H9 (cell line): Measurements from ENCODE around the gene TRPM4. TPM values are rescaled to one million over a fixed set of nuclear protein-coding genes. Genes with fewer than 3 reads are reported as not detected.

Experiments used
- DNase-seq: peaks from one replicate; pipeline ENCODE4 v3.0.0-alpha.2; 2017
- H2AFZ ChIP-seq: one replicate; pipeline ENCODE4 v1.6.1; 2013; ENCODE audit warnings: mild to moderate bottlenecking, low read length, control low read depth, moderate library complexity
- H2AK5ac ChIP-seq: 2 replicates; pipeline ENCODE4 v1.6.1; 2013; ENCODE audit warnings: low read length, control low read depth, mixed read lengths; ENCODE audit not compliant: insufficient read length
- H2BK120ac ChIP-seq: one replicate; pipeline ENCODE4 v1.6.1; 2013; ENCODE audit warnings: low read depth, mild to moderate bottlenecking, low read length, control low read depth, inconsistent platforms; ENCODE audit not compliant: poor library complexity, severe bottlenecking
- H2BK12ac ChIP-seq: 2 replicates; pipeline ENCODE4 v1.6.1; 2013; ENCODE audit warnings: low read length, control low read depth, mixed read lengths, low read depth; ENCODE audit not compliant: insufficient read length
- H2BK15ac ChIP-seq: 2 replicates; pipeline ENCODE4 v1.6.1; 2013; ENCODE audit warnings: low read depth, low read length, control low read depth
- H2BK20ac ChIP-seq: one replicate; pipeline ENCODE4 v1.6.1; 2013; ENCODE audit warnings: low read depth, mild to moderate bottlenecking, low read length, control low read depth, inconsistent platforms; ENCODE audit not compliant: poor library complexity, severe bottlenecking
- H2BK5ac ChIP-seq: 2 replicates; pipeline ENCODE4 v1.6.1; 2013; ENCODE audit warnings: low read length, control low read depth, mixed read lengths; ENCODE audit not compliant: insufficient read length
- H3K14ac ChIP-seq: 2 replicates; pipeline ENCODE4 v1.6.1; 2013; ENCODE audit warnings: low read length, control low read depth; ENCODE audit not compliant: insufficient read depth
- H3K18ac ChIP-seq: 2 replicates; pipeline ENCODE4 v1.6.1; 2013; ENCODE audit warnings: low read depth, mild to moderate bottlenecking, mixed read lengths, low read length, control low read depth; ENCODE audit not compliant: insufficient read length
- H3K23ac ChIP-seq: 2 replicates; pipeline ENCODE4 v1.6.1; 2013; ENCODE audit warnings: low read length, control low read depth, mixed read lengths, low read depth; ENCODE audit not compliant: insufficient read length
- H3K23me2 ChIP-seq: 2 replicates; pipeline ENCODE4 v1.6.1; 2013; ENCODE audit warnings: low read depth, mild to moderate bottlenecking, mixed read lengths, low read length, control low read depth; ENCODE audit not compliant: insufficient read length, poor library complexity, severe bottlenecking
- H3K27ac ChIP-seq: 2 replicates; pipeline ENCODE4 v1.5.1; 2013; ENCODE audit warnings: low read length, control low read depth, mixed read lengths, low read depth; ENCODE audit not compliant: insufficient read length
- H3K27me3 ChIP-seq: 2 replicates; pipeline ENCODE4 v1.6.1; 2013; ENCODE audit warnings: low read length, control low read depth, inconsistent platforms; ENCODE audit not compliant: insufficient read depth
- H3K4ac ChIP-seq: 2 replicates; pipeline ENCODE4 v1.6.1; 2013; ENCODE audit warnings: low read depth, mild to moderate bottlenecking, control low read depth, inconsistent platforms, low read length, moderate library complexity
- H3K4me1 ChIP-seq: 2 replicates; pipeline ENCODE4 v1.6.1; 2013; ENCODE audit warnings: low read length, control low read depth, inconsistent platforms; ENCODE audit not compliant: insufficient read depth
- H3K4me2 ChIP-seq: 2 replicates; pipeline ENCODE4 v1.6.1; 2013; ENCODE audit warnings: low read length, control low read depth, mixed read lengths; ENCODE audit not compliant: insufficient read length, insufficient read depth
- H3K56ac ChIP-seq: 2 replicates; pipeline ENCODE4 v1.6.1; 2013; ENCODE audit warnings: low read depth, mild to moderate bottlenecking, mixed read lengths, low read length, control low read depth; ENCODE audit not compliant: insufficient read length
- H3K79me1 ChIP-seq: 2 replicates; pipeline ENCODE4 v1.6.1; 2013; ENCODE audit warnings: low read depth, mild to moderate bottlenecking, moderate library complexity, low read length, control low read depth, inconsistent platforms; ENCODE audit not compliant: insufficient read depth, poor library complexity, severe bottlenecking
- H3K79me2 ChIP-seq: 2 replicates; pipeline ENCODE4 v1.6.1; 2013; ENCODE audit warnings: low read length, control low read depth, inconsistent platforms; ENCODE audit not compliant: insufficient read depth
- H3K9ac ChIP-seq: 2 replicates; pipeline ENCODE4 v1.6.1; 2013; ENCODE audit warnings: low read length, control low read depth, mixed read lengths; ENCODE audit not compliant: insufficient read length; ENCODE audit errors: extremely low read depth
- H3K9me3 ChIP-seq: one replicate; pipeline ENCODE4 v1.6.1; 2013; ENCODE audit warnings: low read depth, low read length, inconsistent platforms; ENCODE audit not compliant: control insufficient read depth
- H3T11ph ChIP-seq: one replicate; pipeline ENCODE4 v1.6.1; 2013; ENCODE audit warnings: mild to moderate bottlenecking, low read length, control low read depth, inconsistent platforms
- H4K20me1 ChIP-seq: one replicate; pipeline ENCODE4 v1.6.1; 2013; ENCODE audit not compliant: control insufficient read depth, insufficient read length, insufficient read depth
- H4K5ac ChIP-seq: 2 replicates; pipeline ENCODE4 v1.6.1; 2013; ENCODE audit warnings: low read depth, mild to moderate bottlenecking, mixed read lengths, low read length, control low read depth; ENCODE audit not compliant: insufficient read length
- H4K8ac ChIP-seq: replicated peaks from 2 replicates; pipeline ENCODE4 v1.6.1; 2013; ENCODE audit warnings: low read length, control low read depth, mixed read lengths, low read depth; ENCODE audit not compliant: insufficient read length
- H4K91ac ChIP-seq: 2 replicates; pipeline ENCODE4 v1.6.1; 2013; ENCODE audit warnings: low read depth, mild to moderate bottlenecking, moderate library complexity, mixed read lengths, low read length, control low read depth; ENCODE audit not compliant: insufficient read length
- H3K27ac Mint-ChIP-seq, 3 experiments: 2 replicates in 2 of 3; 3 replicates in 1 of 3; pipeline ENCODE4 v1.8.0; 2020 to 2021; ENCODE audit warnings: mixed read lengths in 3 of 3, mild to moderate bottlenecking in 1 of 3, moderate library complexity in 1 of 3
- H3K27me3 Mint-ChIP-seq: 2 replicates; pipeline ENCODE4 v1.8.0; 2021; ENCODE audit warnings: low read depth, mild to moderate bottlenecking, moderate library complexity, mixed read lengths
- H3K36me3 Mint-ChIP-seq, 3 experiments: 2 replicates in 2 of 3; 3 replicates in 1 of 3; pipeline ENCODE4 v1.8.0; 2020 to 2021; ENCODE audit warnings: low read depth in 3 of 3, mixed read lengths in 3 of 3; ENCODE audit not compliant: insufficient read depth in 1 of 3
- H3K4me1 Mint-ChIP-seq, 2 experiments: 2 replicates each; pipeline ENCODE4 v1.8.0; 2020; ENCODE audit warnings: mixed read lengths in 2 of 2
- H3K4me3 Mint-ChIP-seq, 2 experiments: 2 replicates in 1 of 2; 3 replicates in 1 of 2; pipeline ENCODE4 v1.8.0; 2020 to 2021; ENCODE audit warnings: mild to moderate bottlenecking in 2 of 2, mixed read lengths in 2 of 2, moderate library complexity in 1 of 2
- H3K9me3 Mint-ChIP-seq, 2 experiments: 2 replicates in 1 of 2; 3 replicates in 1 of 2; pipeline ENCODE4 v1.8.0; 2020; ENCODE audit warnings: mild to moderate bottlenecking in 2 of 2, mixed read lengths in 2 of 2, moderate library complexity in 1 of 2
- CTCF ChIP-seq: fragments of 200-600 bp; sonication (generic); conservative IDR thresholded peaks from 3 replicates; pipeline ENCODE4 v1.8.0; 2021; ENCODE audit warnings: antibody characterized with exemption, mild to moderate bottlenecking
- WGBS: extraction: QIAGEN DNeasy Blood & Tissue Kit; methylation state at CpG from one replicate; pipeline ENCODE4 v1.1.7; 2013; ENCODE audit warnings: missing lambda C conversion rate, low lambda C conversion rate, mixed read lengths; ENCODE audit not compliant: insufficient read length; ENCODE audit errors: extremely low coverage; 5-methylcytosine and 5-hydroxymethylcytosine counted together
- total RNA-seq: library from RNA; stranded (reverse); gene quantifications from 2 replicates; pipeline ENCODE4 v1.2.1, GENCODE V29; 2021

TRPM4 gene
- total RNA-seq, 1 experiment from 2014 or later, result 6.9 TPM

- Histone ChIP-seq H4K5ac (no peak overlapping the region), H3K4me2 (peak overlapping the region; percentile 84), H3K27me3 (no peaks in the 10 kb centered on the region), H2BK20ac (no peak overlapping the region), H3K9ac (no peak overlapping the region), H3K9me3 (no peaks in the 10 kb centered on the region), H4K20me1 (no peaks in the 10 kb centered on the region), H3K79me2 (no peaks in the 10 kb centered on the region), H3T11ph (no peak overlapping the region), H3K4ac (no peak overlapping the region), H3K56ac (no peak overlapping the region), H3K23me2 (peaks cover 4% of the 10 kb centered on the region), H2BK12ac (no peak overlapping the region), H3K4me1 (no peaks in the 10 kb centered on the region; the same call in 1 of the 2 replicates), H2BK5ac (no peak overlapping the region), H3K14ac (no peak overlapping the region), H2AK5ac (no peak overlapping the region), H4K8ac (no peak overlapping the region), H3K79me1 (no peaks in the 10 kb centered on the region), H2BK15ac (no peak overlapping the region), H2BK120ac (no peak overlapping the region), H2AFZ (no peak overlapping the region), H3K27ac (no peak overlapping the region), H4K91ac (no peak overlapping the region), H3K18ac (no peak overlapping the region), H3K23ac (no peak overlapping the region)
- Mint-ChIP-seq H3K4me1 (peaks cover 30 to 43% of the 10 kb centered on the region in 2 experiments), H3K36me3 (peaks cover 0 to 5% (median 3%) of the 10 kb centered on the region in 3 experiments; a peak in 3 of 7 replicates), H3K27me3 (peaks cover 2% of the 10 kb centered on the region; the same call in 1 of the 2 replicates), H3K9me3 (no peaks in the 10 kb centered on the region; a peak in 1 of 5 replicates), H3K4me3 (peak overlapping the region; percentile 82 to 92), H3K27ac (peak overlapping the region in 2 of 3 experiments; percentile 38 to 90; a peak in 2 of 7 replicates)
- peak; percentile 98 for DNase-seq
- no peak for TF ChIP-seq CTCF
- no CpG with 5 or more reads among the region's 21 CpGs for WGBS
Measured at GRCh38 chr19:49142866-49143335, 14.7 kb upstream of the TRPM4 start.
